ENCODE measurements around the gene TBPL1.

The TBPL1 gene

DNA sequence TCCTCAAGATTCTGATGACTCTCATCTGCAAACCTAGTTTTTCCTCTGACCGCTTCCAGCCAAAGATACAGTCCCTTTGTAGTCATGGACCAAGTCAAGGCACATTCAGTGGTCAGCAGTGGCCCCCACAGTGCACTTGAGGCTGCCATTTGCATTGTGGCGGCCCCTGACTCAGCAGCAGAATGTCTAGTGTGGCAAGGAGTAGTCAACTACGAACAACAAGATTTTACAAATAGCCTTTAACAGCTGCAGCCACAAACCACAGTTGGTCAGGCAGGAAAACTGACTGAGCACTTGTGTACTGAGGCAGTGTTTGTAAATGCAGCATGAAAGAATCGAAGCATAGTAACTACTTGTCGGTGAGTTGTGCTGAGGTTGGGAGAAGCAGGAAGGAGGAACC lies 49.8 kb downstream of the TBPL1 start:
- DNase-seq (ENCODE audit: insufficient read length, low spot score) (no peak), FAIRE-seq (no peak)

DNA sequence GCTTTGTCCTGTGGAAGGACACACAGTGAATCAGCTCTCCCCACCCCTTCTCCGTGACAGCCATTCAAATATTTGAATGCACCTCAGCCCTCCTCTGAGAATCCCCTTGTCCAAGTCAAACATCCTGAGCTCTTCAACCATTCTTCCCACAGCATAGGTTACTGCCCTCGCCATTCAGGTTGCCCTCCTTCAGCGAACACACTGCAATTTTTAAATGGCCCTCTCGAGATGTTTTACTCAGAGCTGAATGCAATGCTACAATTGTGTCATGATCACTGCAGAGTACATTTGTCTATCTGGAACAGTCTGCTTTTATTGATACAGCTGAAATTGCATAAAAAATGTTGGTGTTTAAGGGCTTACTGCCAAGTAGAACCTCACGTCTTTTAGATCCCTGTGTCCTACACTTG lies 50.5 kb downstream of the TBPL1 start:
- no peak for FAIRE-seq
- DNase-seq (ENCODE audit: insufficient read length, low spot score): no peak

DNA sequence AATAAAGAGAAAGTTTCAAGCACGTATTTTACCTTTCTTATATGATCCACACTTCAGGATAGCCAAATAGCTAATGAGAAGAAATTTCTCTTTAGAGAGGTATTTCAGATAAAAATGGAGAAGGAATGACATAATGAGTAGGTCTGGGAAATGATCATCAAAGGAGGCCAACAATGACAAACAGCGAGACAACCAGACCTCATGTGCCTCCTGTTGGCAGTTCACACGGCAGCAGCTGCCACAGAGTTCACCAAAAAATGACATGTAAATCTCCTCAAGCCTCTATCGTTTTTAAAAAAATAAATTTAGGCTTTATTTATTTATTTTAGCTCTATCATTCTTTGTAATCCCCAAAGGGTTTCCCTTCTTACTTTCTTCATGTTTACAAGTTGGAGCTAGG lies 51.7 kb downstream of the TBPL1 start:
- DNase-seq (ENCODE audit: insufficient read length, low spot score): no peak
- FAIRE-seq: no peak

DNA sequence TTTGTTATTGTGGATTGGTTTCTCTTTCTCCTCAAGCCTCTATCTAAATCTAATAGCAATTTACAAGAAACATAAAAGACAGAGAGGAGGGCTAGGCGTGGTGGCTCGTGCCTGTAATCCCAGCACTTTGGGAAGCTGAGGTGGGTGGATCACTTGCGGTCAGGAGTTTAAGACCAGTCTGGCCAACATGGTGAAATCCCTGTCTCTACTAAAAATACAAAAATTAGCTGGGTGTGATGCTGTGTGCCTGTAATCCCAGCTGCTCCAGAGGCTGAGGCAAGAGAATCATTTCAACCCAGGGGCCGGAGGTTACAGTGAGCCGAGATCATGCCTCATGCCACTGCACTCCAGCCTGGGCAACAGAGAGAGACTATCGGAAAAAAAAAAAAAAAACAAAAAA lies 52.8 kb downstream of the TBPL1 start:
- no peak for FAIRE-seq
- DNase-seq (ENCODE audit: insufficient read length, low spot score): no peak

DNA sequence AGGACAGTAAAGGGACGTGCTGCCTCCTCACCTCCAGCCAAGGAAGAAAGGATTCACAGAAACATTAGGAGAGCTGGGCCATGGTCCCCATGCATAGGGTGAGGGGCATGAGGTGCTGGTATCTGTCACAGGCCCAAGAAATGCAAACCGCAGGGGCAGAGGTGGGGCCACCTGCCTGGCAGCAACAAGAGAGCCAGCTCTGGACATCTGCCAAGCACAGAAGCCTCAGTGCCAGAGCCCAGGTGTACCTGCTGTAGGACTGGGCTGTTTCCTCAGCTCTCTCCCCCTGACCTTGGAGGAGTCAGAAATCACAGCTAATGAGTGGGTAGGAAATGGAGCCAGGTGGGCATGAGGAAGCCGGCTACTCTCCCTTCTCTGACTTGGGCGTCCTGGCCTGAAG lies 54.1 kb downstream of the TBPL1 start:
- DNase-seq (ENCODE audit: insufficient read length, low spot score): no peak
- no peak for FAIRE-seq

DNA sequence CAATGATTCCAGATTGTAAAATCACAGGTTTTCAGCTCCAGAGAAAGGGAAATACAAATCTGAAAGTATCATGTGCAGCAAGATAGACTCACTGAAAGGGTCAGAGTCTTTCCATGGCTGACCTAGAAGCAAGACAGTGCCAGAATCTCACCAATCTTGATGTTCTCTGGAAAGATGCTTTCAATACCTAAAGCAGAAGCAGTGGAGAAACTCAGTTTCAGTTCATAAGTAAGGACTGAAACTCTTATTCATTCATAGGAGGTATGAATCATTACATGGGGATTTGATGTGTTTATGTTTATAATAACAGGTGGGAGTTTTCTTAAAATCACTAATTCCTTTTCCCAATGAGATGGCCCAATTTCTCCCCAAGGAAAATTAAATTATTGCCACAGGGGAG lies 56.9 kb downstream of the TBPL1 start:
- FAIRE-seq: no peak

DNA sequence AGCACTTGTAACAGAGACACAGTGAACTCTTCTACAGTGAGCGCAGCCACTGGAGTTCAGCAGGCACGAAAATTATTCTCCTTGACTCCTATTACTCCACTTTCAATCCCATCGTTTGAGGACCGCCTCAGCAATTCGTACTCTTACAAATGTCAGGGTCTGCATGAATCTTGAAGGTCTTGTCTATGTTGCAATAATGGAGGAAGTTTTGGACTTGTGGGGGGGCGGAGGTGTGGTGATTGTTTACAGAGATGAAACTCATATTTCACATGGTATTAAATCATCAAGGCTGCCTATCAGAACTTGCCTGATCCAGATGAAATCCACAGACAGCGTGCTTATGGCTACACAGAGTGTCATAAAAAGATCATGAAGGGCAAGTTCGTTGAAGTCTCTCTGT lies 57.4 kb downstream of the TBPL1 start:
- FAIRE-seq (no peak), DNase-seq (ENCODE audit: insufficient read length, low spot score) (no peak)

More for the DNA sequence above, 56.9 kb downstream of the TBPL1 start:
- no peak for DNase-seq (ENCODE audit: insufficient read length, low spot score)

DNA sequence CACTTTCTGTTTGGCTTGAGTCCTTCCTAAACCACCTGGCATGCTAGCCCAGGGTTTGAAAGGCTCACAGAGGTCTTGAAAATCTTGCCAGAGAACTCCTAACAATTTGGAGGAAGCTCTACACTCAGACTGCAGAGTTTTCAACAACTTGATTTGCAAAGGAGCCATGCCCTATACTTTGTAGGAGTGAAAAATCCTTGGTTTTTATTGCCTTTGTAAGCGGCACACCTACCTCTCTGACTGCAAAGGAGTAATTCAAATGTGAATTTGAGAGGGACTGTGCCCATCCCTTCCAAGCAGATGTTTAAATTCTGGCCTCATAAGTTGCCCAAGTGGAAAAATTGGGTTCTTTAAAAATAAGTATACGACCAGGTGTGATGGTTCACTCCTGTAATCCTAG lies 58.0 kb downstream of the TBPL1 start:
- DNase-seq (ENCODE audit: insufficient read length, low spot score) (no peak), FAIRE-seq (no peak)

DNA sequence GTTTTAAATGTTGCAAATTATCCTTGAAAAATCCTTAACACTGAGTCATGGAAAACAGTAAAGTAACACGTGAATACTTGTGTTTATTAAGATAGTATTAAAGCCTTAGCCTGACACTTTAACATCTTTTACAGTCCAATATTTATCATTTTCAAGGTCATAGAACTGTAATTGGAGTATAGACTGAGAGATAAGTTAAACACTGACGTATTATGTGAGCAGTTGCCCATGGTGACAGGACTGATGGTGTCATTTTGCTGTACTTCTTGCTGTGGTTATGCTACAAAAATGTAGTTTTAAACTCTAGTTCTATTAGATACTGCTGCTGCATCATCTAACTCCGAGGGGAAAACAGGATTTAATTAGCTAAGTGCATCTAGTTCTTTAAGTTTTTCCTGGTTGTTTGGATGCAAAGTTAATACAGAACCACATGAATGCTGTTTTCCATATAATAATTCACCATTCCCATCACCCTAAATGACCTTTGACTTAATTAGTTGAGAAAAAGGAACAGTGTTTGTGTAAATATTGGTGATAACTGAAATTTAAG lies 61.6 kb downstream of the TBPL1 start:
- FAIRE-seq (no peak), DNase-seq (ENCODE audit: insufficient read length, low spot score) (no peak)

DNA sequence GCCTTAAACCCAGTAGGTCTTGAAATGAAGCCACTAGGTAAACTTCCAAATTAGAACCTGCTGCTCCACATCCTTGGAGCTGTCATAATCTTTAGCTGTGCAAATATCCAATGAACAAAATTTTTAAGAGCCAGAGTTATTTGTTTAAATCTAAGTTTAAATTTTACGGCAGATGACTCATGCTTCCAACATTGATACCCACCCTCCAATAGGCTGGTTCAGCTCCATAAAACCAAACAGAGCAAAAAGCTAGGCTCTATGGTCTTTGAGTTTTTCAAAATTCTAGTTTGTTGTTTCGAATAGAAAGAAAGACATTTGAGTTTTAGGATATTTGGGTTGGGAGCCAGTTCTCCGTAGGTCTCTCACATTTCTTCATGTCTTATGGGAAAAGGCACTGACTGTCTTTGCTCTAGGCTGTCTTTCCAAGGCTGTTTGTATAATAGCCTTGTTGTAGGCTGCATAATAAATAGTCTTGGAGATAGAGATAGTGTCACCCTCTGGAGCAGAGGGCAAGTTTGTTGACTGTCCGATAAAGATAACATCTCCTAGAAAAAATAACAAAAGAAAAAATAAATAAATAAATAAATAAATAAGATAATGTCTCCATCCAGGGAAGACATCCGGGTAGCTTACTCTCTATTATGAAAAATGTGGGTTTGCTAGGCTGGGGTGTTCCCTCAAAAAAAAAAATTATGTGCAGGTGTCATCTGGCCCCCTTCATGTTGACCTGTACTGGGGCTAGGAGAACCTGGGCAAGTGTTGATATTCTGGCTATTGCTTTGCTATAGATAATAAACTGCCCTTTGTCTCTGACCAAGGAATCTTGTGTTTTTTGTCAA lies 62.9 kb downstream of the TBPL1 start:
- DNase-seq (ENCODE audit: insufficient read length, low spot score) (no peak), FAIRE-seq (no peak)

DNA sequence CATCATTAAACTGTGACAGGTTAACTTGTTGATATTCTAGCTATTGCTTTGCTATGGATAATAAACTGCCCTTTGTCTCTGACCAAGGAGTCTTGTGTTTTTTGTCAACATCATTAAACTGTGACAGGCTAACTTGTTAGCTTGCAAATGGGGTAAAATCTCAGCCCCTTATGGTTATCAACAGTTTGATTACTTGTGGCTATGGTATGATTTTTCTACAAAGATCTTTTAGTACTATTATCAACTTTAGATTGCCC lies 63.5 kb downstream of the TBPL1 start:
- FAIRE-seq (no peak), DNase-seq (ENCODE audit: insufficient read length, low spot score) (no peak)

DNA sequence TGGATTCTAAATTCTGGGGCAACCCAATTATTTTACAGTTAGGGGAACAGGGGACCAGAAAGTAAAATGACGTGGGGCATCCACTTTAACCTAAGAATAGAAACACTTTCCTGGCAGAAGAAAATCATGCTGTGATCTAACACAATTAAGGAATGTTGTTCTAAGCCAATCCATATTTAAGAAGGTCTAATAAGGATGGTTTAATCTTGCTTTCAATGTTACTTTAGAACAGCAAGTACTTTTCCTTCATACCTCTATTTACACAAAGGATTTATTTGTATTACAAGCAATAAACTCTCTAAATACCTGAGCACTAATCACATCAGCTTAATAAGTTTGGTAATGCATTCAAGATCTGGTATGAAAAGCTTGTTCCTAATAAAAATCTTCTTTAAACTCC lies 67.0 kb downstream of the TBPL1 start:
- FAIRE-seq (no peak), DNase-seq (ENCODE audit: insufficient read length, low spot score) (no peak)

DNA sequence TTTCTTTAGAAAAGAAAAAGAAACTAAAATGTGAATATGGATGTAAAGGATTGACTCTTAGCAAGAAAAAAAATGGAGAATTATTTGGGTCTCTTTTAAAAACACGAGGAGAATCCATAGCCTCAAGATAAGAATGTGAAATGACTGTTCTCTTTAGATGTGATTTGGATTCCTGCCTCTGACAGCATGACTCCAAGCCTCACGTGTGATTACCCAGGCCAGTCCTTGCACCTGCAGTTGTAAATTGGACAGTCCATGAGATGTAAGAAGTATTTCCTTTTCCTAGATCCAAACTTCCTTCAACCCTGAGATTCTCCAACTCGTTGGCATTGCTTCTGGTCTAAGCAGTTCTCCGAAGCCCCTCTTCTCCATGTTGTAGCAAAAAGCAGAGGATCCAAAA lies 67.5 kb downstream of the TBPL1 start:
- no peak for DNase-seq (ENCODE audit: insufficient read length, low spot score)
- FAIRE-seq: peak; percentile 83

DNA sequence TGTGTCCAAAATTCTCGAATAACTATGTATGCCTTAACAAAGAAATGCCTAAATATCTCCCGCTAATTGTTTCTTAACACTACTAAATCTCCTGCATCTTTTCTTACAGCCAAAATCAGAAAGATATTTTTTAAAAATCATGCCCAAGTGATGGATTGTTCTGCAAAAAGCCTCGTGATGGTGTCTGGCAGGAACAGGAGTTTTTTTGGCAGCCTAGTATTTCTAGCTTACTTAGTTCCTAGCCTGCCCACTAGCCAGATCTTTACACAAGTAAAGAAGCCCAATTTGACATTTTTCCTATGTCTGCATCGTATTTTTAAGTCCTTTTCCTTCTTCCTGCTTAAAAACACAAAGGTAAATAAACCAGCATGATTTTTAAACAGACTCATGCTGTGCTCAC lies 67.9 kb downstream of the TBPL1 start:
- DNase-seq (ENCODE audit: insufficient read length, low spot score) (no peak), FAIRE-seq (no peak)

DNA sequence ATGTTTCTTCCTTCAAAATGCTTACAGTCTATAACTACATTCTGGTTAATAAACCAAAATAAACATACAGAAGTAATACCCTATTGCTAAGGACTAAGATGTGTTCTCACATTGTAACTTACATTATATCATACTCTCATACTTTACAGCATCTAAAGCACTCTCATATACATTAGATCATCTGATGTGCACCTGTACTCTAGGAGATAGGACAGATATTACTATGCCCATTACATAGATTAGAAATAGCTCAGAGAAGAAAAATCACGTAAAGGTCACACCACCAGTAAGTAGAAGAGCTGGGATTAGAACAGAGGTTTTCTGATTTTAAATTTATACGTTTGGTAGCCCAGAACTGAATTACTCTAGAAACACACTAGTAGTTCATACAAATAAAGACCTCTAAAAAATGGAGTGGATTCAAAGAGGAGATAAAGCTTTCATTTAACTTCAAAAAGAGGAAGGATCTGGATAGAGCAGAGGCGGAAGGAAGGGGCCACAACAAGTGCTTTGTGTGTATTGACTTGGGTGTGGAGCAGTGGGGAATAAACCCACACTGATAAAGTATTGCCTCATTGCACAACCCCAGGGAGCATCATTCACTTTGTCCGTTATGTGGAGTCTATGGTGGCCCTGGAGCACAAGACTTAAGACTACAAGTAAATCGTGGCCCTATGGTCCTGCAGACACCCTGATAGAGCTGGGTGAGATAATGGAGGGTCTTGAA lies 68.5 kb downstream of the TBPL1 start:
- DNase-seq (ENCODE audit: insufficient read length, low spot score) (no peak), FAIRE-seq (no peak)

DNA sequence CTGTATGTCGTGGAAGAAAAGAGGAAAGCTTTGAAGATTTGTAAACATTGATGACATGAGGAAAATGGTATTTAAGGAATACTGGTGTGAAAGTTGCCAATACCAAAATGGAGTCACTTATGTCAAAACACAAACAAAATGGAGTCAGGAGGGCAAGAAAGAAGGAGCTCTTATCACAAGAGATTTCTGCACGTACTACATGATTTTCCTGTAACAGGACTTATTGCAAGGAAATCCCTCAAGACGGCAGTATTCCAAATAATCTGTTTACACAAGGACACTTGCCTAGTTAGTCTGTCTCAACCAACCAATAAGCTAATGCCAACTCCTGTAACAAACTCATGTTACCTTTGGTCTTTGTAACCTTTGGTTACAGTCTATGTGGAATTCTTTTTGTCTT lies 69.6 kb downstream of the TBPL1 start:
- no peak for DNase-seq (ENCODE audit: insufficient read length, low spot score)
- peak; percentile 23 for FAIRE-seq

DNA sequence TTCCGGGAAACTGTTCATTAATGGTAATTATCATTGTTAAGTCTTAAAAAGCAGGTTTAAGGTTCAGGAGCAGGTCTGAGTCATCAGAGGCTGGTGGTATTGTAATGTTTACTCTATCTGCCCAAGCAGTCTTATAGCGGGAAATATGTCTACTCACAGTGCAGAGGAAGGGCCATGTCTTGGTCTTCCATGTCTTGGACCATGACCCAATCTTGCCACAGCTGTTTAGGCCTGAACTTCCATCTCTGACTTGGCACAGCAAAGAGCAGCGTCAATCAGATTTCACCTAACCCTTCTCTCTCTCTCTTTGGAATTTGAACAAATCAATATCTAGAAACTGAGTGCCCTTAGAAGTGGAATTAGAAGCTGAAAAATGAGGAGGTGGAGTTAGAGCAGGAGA lies 73.6 kb downstream of the TBPL1 start:
- FAIRE-seq (no peak), DNase-seq (ENCODE audit: insufficient read length, low spot score) (no peak)

DNA sequence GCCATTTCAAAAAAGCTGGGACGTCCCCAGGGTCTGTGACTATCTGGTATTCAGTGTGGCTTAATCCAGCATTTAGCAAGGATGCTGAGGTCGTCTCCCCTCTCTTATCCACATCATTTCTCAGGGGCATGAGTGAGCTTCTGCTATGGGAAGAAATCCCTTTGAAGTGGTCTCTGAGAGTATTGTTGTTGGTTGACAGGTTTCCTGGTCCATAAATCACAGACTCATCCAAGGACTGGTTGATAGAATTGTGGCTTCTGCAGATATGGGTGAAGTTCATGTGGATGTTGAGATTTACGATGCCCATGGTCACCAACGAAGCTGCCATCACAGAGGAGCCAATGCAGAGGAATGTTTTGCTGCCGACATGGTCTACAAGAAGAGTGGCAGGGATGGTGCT lies 75.4 kb downstream of the TBPL1 start:
- FAIRE-seq: no peak
- no peak for DNase-seq (ENCODE audit: insufficient read length, low spot score)

DNA sequence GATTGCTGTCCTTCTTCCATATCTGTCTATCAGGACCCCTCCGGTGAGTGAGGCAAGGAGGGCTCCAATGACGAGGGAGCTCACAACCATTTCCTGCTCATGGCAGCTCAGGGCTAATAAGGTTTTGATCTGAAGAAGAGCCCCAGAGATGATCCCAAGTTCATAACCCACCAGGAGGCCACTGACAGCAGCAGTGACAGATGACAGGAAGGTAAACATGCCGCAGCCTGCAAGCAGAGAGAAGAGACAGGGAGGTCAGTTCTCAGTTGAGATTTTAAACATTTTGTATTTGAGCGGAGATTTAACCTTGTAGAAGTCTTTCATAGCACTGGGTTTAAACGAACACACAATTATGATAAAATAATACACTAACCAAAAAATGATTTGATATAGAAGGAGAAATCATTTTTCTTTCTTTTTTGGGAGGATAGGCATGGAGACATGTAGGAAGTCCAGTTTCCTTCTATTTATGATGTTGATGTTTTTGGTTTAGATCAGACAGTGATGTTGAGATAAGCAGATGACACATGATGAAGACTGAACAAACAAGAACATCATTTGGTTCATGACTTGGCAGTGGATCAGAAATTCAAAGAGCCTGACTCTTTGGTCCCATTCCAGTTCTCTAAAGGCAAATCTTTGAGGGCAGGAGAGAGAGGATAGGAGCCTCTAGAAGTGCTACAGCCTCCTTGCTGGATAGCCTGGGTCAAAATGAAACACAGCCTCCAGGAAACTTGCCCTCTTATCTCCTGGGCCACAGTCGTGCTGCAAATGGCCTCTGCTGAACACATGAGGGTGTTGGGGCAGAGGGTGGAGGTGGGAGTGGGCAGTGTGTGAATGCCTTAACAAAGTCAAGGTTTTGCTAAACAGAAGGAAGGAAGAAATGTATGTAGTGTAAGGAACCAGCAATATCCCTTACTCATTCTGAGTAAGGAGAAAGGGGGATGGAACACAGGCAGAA lies 76.8 kb downstream of the TBPL1 start:
- peak; percentile 13 for FAIRE-seq
- no peak for DNase-seq (ENCODE audit: insufficient read length, low spot score)

DNA sequence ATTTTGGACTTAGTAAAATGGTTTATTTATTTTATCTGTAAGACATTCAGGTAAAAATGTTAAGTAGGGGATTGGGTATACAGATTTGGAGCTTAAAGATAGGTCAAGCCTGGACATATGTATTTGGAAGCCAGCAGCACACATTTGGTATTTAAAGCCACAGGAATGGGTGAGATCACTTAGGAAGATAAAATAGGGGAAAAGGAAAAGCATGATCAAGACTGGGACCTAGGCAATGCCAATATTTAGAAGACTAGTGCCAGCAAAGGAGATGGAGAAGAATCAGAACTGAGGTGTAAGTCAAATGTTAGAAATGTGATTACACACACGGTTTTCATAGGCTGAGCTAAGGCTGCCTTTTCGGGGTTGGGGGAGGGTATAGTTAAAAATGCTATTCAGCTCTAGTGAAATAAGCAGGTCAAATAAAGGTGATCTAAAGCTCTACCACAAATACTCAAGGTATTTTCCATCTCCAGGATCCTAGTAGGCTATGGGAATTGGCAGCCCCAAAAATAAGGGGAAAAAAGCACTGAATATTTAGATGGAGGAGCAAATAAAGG lies 78.8 kb downstream of the TBPL1 start:
- DNase-seq (ENCODE audit: insufficient read length, low spot score): no peak
- FAIRE-seq: no peak

DNA sequence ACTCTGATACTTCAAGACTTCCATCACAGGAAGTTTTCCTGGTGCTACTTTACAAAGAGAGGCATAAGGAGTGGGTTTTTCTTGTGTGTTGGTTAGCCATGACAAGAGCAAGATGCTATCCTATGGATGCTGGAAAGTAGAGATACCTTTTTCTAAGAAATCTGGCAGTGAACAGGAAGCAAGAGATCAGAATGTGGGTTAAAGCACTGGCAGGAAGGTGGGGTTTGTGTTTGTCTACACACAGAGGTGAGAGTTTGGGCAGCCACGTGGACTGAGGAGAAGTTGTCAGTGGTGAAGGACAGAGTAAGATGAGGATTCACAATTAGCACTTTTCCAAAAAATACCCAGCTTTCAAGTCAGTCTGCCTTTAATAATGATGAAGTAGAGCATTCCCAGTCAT lies 81.5 kb downstream of the TBPL1 start:
- FAIRE-seq (no peak), DNase-seq (ENCODE audit: insufficient read length, low spot score) (no peak)

All from HTR-8/SVneo (cell line).